NT2/D1 (cell line): ENCODE data around the gene SFSWAP.

Source experiments
- DNase-seq: peaks from one replicate; pipeline ENCODE4 v3.0.0-alpha.2; 2011; ENCODE audit warnings: low read depth, low spot score
- H3K27me3 ChIP-seq: 2 replicates; pipeline ENCODE4 v1.6.0; 2011; ENCODE audit warnings: mild to moderate bottlenecking; ENCODE audit not compliant: insufficient read length, insufficient read depth
- H3K36me3 ChIP-seq: 2 replicates; pipeline ENCODE4 v1.6.1; 2011; ENCODE audit warnings: mild to moderate bottlenecking, low read length, mixed read lengths; ENCODE audit not compliant: insufficient read depth, insufficient read length
- H3K4me1 ChIP-seq: 2 replicates; pipeline ENCODE4 v1.5.1; 2011; ENCODE audit not compliant: insufficient read depth, insufficient read length
- H3K4me3 ChIP-seq: 2 replicates; pipeline ENCODE4 v1.5.1; 2011; ENCODE audit warnings: low read depth; ENCODE audit not compliant: insufficient read length
- H3K9ac ChIP-seq: 2 replicates; pipeline ENCODE4 v1.6.0; 2011; ENCODE audit warnings: low read depth; ENCODE audit not compliant: insufficient read length
- H3K9me3 ChIP-seq: 2 replicates; pipeline ENCODE4 v1.5.1; 2011; ENCODE audit warnings: mild to moderate bottlenecking, low read length; ENCODE audit not compliant: insufficient read depth
- SUZ12 ChIP-seq: IDR thresholded peaks from 2 replicates; pipeline ENCODE4 v1.6.1; 2011; ENCODE audit not compliant: insufficient read length, insufficient read depth; ENCODE audit errors: extremely low read depth
- YY1 ChIP-seq: IDR thresholded peaks from 2 replicates; pipeline ENCODE4 v1.6.1; 2011; ENCODE audit not compliant: insufficient read length, insufficient read depth
- ZNF274 ChIP-seq: IDR thresholded peaks from 2 replicates; pipeline ENCODE4 v1.6.1; 2011; ENCODE audit warnings: mild to moderate bottlenecking, low read depth, low read length

SFSWAP gene

DNA sequence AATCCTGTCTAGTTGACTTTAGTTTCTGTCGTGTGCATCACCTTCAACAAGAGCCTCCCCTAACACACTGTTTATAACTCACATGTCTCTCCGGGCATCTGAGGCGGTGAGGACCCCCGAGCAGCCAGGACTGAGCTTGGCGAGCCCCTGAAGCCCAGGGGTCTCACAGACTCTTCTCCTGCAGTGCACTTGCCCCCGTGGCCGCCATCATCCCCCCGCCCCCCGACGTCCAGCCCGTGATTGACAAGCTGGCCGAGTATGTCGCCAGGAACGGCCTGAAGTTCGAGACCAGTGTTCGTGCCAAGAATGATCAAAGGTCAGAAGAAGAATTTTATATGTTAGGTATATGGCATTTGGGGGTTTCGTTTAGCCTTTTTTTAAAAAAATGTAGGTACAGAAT lies 43.3 kb downstream of the SFSWAP start:
- TF ChIP-seq SUZ12 (no peak), YY1 (no peak), ZNF274 (no peak)
- Histone ChIP-seq H3K4me1 (peaks cover 2% of the 10 kb centered on the region), H3K27me3 (no peaks in the 10 kb centered on the region), H3K4me3 (no peak overlapping the region), H3K36me3 (peaks cover 98% of the 10 kb centered on the region), H3K9ac (no peak overlapping the region), H3K9me3 (peaks cover 10% of the 10 kb centered on the region; the same call in 1 of the 2 replicates)
- no peak for DNase-seq

DNA sequence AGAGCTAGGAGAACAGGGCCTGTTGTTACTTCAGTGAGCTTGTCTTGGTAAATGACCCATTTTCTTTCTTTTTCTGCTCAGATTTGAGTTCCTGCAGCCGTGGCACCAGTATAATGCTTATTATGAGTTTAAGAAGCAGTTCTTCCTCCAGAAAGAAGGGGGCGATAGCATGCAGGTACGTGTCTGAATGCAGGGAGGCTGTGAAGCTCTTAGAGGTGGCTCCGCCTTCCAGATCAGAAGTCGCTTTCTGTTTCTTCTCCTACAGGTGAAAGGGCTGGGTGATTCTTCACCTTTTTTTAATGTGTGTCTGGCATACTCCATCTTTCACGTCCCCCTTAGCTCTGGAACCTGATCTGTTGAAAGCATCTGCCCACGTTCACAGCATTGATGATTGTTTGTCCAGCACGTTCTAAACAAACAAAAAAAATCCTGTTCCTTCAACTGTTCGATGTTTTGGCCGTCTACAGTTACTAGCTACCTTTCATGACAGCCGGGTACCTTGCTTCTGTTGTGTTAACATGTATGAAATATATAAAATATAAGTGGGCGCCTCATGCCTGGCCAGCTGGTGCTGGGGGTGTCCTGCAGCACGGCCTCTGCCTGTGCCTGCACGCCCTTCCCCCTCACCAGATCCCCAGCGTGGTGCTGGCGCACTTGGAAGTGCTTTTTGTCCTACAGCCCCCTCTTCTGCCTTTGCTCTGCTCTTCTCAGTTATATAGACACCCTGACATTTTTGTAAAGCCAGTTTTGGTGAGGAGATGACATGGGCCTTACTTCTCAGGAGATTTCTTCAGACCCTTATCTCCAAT lies 44.6 kb downstream of the SFSWAP start:
- peak; percentile 55 for DNase-seq
- Histone ChIP-seq H3K36me3 (peaks cover 86% of the 10 kb centered on the region), H3K27me3 (no peaks in the 10 kb centered on the region), H3K4me3 (no peak overlapping the region), H3K4me1 (peaks cover 2% of the 10 kb centered on the region), H3K9ac (no peak overlapping the region), H3K9me3 (peaks cover 10% of the 10 kb centered on the region; the same call in 1 of the 2 replicates)
- TF ChIP-seq ZNF274 (no peak), SUZ12 (no peak), YY1 (no peak)

DNA sequence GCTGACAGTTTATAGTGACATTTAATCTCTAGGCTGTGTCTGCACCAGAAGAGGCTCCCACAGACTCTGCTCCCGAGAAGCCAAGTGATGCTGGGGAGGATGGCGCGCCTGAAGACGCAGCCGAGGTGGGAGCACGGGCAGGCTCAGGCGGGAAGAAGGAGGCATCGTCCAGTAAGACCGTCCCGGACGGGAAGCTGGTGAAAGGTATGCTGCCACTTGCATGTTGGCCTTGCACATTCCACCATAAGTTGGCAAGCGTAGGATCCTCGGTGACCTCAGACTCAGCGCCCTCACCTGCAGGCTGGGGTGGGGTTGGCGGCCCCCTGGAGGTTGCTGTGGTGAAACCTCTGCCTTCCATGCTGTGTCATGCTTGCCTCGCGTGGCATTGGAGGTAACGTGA lies 45.6 kb downstream of the SFSWAP start:
- TF ChIP-seq SUZ12, result no peak
- TF ChIP-seq ZNF274, result no peak
- TF ChIP-seq YY1, result no peak
- H3K9me3 ChIP-seq, result peaks cover 10% of the 10 kb centered on the region; the same call in 1 of the 2 replicates
- H3K9ac ChIP-seq, result no peak overlapping the region
- peaks cover 2% of the 10 kb centered on the region for H3K4me1 ChIP-seq
- H3K27me3 ChIP-seq, result no peaks in the 10 kb centered on the region
- DNase-seq, result no peak
- H3K36me3 ChIP-seq, result peaks cover 87% of the 10 kb centered on the region
- H3K4me3 ChIP-seq, result no peak overlapping the region

DNA sequence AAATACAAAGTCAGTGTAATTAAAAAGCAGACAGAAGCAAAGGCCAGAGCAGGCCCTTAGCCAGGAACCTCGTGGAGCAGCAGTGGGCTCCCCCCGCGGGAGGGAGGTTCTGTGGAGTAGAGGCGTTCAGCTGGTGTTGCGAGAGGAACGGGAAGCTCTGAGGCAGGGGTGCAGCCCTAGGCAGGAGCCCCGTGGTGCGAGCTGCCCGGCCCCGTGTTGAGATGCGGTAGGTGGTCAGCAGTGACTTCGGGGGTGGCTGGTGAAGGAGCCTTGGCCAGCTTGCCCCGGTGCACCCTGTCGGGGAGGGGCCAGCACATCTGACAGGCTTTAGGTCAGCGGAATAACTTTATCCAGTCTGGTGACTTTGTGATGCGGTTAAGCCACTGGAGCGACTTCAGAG lies 46.2 kb downstream of the SFSWAP start:
- peaks cover 85% of the 10 kb centered on the region for H3K36me3 ChIP-seq
- no peaks in the 10 kb centered on the region for H3K27me3 ChIP-seq
- H3K9ac ChIP-seq, result no peak overlapping the region
- H3K9me3 ChIP-seq, result peaks cover 10% of the 10 kb centered on the region; the same call in 1 of the 2 replicates
- H3K4me1 ChIP-seq, result peaks cover 2% of the 10 kb centered on the region
- no peak for DNase-seq
- TF ChIP-seq SUZ12 (no peak), ZNF274 (no peak), YY1 (no peak)
- H3K4me3 ChIP-seq, result no peak overlapping the region

DNA sequence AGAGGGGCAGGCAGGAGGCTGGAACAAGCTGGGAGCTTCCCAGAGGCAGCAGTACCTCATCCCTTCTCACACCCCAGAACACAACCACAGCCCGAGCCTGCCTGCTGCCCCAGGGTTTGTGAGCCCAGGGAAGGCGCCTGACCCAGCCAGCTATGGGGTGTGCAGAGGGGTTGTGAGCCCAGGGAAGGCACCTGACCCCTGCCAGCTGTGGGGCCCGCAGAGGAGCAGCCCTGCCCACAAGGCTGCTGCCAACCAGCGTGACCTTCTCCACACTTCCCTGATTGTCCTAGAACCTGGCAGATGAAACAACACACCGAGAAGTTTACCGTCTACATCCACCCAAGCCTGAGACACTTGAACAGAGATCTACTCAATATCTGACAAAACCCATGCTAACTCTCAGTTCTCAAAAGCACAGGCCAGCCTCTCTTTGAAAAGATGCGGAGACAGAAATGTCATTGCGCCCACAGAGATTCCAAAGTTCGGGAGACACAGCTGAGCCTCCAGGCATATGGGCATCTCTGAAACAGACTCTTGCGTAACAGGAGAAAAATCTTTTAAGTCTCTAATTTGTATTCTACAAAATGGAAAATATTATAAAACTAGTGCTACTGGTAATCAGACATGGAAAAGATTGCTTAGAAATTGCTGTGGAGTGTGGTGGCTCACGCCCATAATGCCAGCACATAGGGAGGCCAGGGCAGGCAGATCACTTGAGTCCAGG lies 47.3 kb downstream of the SFSWAP start:
- H3K4me1 ChIP-seq, result no peaks in the 10 kb centered on the region
- H3K36me3 ChIP-seq, result peaks cover 83% of the 10 kb centered on the region
- H3K9ac ChIP-seq, result no peak overlapping the region
- H3K9me3 ChIP-seq, result peaks cover 10% of the 10 kb centered on the region; the same call in 1 of the 2 replicates
- no peak overlapping the region for H3K4me3 ChIP-seq
- DNase-seq, result no peak
- TF ChIP-seq SUZ12, result no peak
- TF ChIP-seq YY1, result no peak
- no peak for TF ChIP-seq ZNF274
- no peaks in the 10 kb centered on the region for H3K27me3 ChIP-seq

DNA sequence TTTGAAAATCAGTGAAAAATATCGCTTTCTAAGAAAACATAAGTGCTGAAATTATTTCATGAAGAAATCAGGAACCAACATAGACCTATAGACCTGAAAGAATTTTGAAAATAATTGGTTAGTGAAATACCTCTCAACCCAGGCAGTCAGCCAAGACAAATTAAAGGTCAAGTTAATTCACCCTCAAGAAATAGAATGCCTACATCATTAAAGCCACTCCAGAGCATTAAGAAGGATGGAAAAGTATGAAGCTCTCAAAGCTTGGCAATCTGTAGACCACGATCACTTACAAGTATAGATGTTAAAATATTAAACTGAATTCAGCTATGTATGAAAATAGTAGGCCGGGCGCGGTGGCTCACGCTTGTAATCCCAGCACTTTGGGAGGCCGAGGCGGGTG lies 48.3 kb downstream of the SFSWAP start:
- no peaks in the 10 kb centered on the region for H3K27me3 ChIP-seq
- no peaks in the 10 kb centered on the region for H3K4me1 ChIP-seq
- H3K9me3 ChIP-seq, result 0 out of 2 replicates have a peak, but pooled peaks cover under 1% of the 10 kb centered on the region
- TF ChIP-seq SUZ12 (no peak), ZNF274 (no peak)
- H3K4me3 ChIP-seq, result no peak overlapping the region
- peaks cover 80% of the 10 kb centered on the region for H3K36me3 ChIP-seq
- no peak overlapping the region for H3K9ac ChIP-seq
- DNase-seq, result no peak

DNA sequence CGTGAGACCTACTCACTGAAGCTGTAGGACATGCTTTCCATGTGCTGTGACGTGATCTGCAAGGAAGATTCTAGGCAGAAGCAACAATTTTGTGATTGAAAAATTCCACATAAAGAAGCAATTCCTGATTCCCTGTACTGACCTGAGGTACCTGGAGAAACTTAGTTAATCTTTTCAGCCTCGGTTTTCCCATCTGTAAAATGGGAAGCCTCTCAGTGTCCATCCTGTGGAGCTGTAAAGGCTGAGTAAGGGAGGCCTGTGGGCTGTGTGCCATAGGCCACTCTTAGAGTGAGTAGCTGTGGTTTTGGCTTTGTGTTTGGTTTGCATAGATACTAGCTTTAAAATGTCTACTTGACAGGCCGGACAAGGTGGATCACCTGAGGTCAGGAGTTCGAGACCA lies 50.7 kb downstream of the SFSWAP start:
- no peak overlapping the region for H3K9ac ChIP-seq

More for the DNA sequence above, 50.7 kb downstream of the SFSWAP start:
- Histone ChIP-seq H3K4me1 (no peaks in the 10 kb centered on the region), H3K9me3 (no peaks in the 10 kb centered on the region), H3K4me3 (no peak overlapping the region), H3K27me3 (no peaks in the 10 kb centered on the region), H3K36me3 (peaks cover 80% of the 10 kb centered on the region)
- DNase-seq, result no peak
- no peak for TF ChIP-seq SUZ12
